ENCODE results near the gene GRHL3. TPM values are rescaled to one million over a fixed set of nuclear protein-coding genes. Genes with fewer than 3 reads are reported as not detected.

The GRHL3 gene
- total and polyA plus RNA-seq, 2 donors (not counting 3 experiments of a cell fraction or from before 2014, with no cell fraction given): not detected

DNA sequence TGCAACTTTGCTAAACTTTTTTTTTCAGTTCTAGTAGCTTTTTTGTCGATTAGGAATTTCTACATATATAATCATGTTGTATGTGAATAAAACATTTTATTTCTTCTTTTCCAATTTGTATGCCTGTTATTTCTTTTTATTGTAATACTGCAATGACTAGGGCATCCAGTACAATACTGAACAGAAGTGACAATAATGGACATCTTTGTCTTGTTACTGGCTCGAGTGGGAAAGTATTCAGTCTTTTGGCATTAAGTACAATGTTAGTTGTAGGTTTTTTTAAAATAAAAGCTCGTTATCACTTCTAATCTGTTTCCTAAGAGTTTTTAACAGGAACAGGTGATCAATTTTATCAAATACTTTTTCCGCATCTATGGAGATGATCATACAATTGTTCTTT, 84.6 kb downstream of the GRHL3 start:
- CTCF ChIA-PET: interaction anchor here (1.0 to 2.0 kb wide), 4 partner anchors 10 to 202 kb away, joined by 3 to 10 read pairs (median 6); partner anchors contain the start of gene NIPAL3

More for the DNA sequence above, 84.6 kb downstream of the GRHL3 start:
- Histone ChIP-seq H3K36me3 (ENCODE audit: control insufficient read depth in 2 of 2, extremely low read depth in 1 of 2, insufficient read depth in 2 of 2, low read length in 2 of 2) (no peaks in the 10 kb centered on the region), H4K20me1 (replicated peaks; ENCODE audit: control insufficient read depth, extremely low read depth, insufficient read depth, low read length) (no peaks in the 10 kb centered on the region), H3K4me2 (ENCODE audit: insufficient read depth, low read length) (no peak overlapping the region), H2AFZ (ENCODE audit: low read depth, low read length) (no peak overlapping the region), H3K9me1 (replicated peaks; ENCODE audit: control insufficient read depth, extremely low read depth, insufficient read depth, low read length) (no peaks in the 10 kb centered on the region), H3K9ac (replicated peaks; ENCODE audit: extremely low read depth, insufficient read depth, low read length) (no peak overlapping the region), H3K4me1 (ENCODE audit: control insufficient read depth, extremely low read depth, insufficient read depth, low read length) (no peaks in the 10 kb centered on the region), H3K27ac (ENCODE audit: insufficient read depth, low read depth, low read length) (no peak overlapping the region), H3K9me3 (replicated peaks; ENCODE audit: control insufficient read depth, insufficient read depth, low read length) (no peaks in the 10 kb centered on the region), H3K4me3 (replicated peaks in 1 of 3; ENCODE audit: insufficient read depth in 1 of 3, low read depth in 1 of 3, low read length in 3 of 3) (no peak overlapping the region), H3K79me2 (ENCODE audit: control insufficient read depth, insufficient read depth, low read length) (no peaks in the 10 kb centered on the region), H3K27me3 (ENCODE audit: control insufficient read depth in 2 of 2, insufficient read depth in 2 of 2, low read length in 2 of 2) (no peaks in the 10 kb centered on the region)
- FAIRE-seq (no peak), DNase-seq (ENCODE audit: low read depth, low spot score) (no peak)
- POLR2A ChIA-PET: no interaction called here
- no TSS peak for BruUV-seq (replicated peaks)
- intact Hi-C loops (cut with micrococcal nuclease) (no loop called here), dilution Hi-C loops (cut with MboI; ENCODE audit: extremely low pct_ligation_motif_present, low sequenced_read_pairs) (no loop called here)
- TF ChIP-seq, protein P1, sequence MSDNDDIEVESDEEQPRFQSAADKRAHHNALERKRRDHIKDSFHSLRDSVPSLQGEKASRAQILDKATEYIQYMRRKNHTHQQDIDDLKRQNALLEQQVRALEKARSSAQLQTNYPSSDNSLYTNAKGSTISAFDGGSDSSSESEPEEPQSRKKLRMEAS (IDR thresholded peaks at IDR 0.05; ENCODE audit: insufficient read depth, insufficient read length): no peak
- no peak for TF ChIP-seq EZH2 (IDR thresholded peaks at IDR 0.05; ENCODE audit: borderline replicate concordance, low read depth, low read length, severe bottlenecking)
- TF ChIP-seq MYC (IDR thresholded peaks at IDR 0.05; ENCODE audit: low read depth, low read length): no peak
- TF ChIP-seq JUN (IDR thresholded peaks at IDR 0.05; ENCODE audit: borderline replicate concordance, insufficient read depth, insufficient read length, low read depth): no peak
- TF ChIP-seq GATA2 (IDR thresholded peaks at IDR 0.05; ENCODE audit: insufficient read depth, insufficient read length, low read depth, low read length): no peak
- no peak for TF ChIP-seq POLR2A (IDR thresholded peaks at IDR 0.05; ENCODE audit: low read depth, low read length)
- TF ChIP-seq POLR2AphosphoS5 (IDR thresholded peaks at IDR 0.05; ENCODE audit: insufficient read depth, low read depth, low read length): no peak
- TF ChIP-seq, protein P2, sequence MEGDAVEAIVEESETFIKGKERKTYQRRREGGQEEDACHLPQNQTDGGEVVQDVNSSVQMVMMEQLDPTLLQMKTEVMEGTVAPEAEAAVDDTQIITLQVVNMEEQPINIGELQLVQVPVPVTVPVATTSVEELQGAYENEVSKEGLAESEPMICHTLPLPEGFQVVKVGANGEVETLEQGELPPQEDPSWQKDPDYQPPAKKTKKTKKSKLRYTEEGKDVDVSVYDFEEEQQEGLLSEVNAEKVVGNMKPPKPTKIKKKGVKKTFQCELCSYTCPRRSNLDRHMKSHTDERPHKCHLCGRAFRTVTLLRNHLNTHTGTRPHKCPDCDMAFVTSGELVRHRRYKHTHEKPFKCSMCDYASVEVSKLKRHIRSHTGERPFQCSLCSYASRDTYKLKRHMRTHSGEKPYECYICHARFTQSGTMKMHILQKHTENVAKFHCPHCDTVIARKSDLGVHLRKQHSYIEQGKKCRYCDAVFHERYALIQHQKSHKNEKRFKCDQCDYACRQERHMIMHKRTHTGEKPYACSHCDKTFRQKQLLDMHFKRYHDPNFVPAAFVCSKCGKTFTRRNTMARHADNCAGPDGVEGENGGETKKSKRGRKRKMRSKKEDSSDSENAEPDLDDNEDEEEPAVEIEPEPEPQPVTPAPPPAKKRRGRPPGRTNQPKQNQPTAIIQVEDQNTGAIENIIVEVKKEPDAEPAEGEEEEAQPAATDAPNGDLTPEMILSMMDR (IDR thresholded peaks at IDR 0.05; ENCODE audit: extremely low read depth in 1 of 2, insufficient read depth in 1 of 2, low read depth in 1 of 2, low read length in 2 of 2): no peak

Other genes with a start within 250 kb of the GRHL3 start
- gene MYOM3, start 207.2 kb upstream of the GRHL3 start, total RNA-seq: 0.18 and 0.40 TPM in 2 replicates
- 0.06 and 0.11 TPM in 2 replicates for gene MYOM3, start 207.2 kb upstream of the GRHL3 start, polyA plus RNA-seq
- gene IL22RA1, start 176.2 kb upstream of the GRHL3 start, total RNA-seq: not detected in 2 replicates
- gene IL22RA1, start 176.2 kb upstream of the GRHL3 start, polyA plus RNA-seq: not detected in 2 replicates
- gene IFNLR1, start 132.1 kb upstream of the GRHL3 start, total RNA-seq: not detected in 2 replicates
- 0.01 TPM in 1 of 2 replicates, not detected in the other for gene IFNLR1, start 132.1 kb upstream of the GRHL3 start, polyA plus RNA-seq
- gene STPG1, start 94.4 kb downstream of the GRHL3 start, total RNA-seq: 5.9 and 10.2 TPM in 2 replicates
- 5.6 and 6.3 TPM in 2 replicates for gene STPG1, start 94.4 kb downstream of the GRHL3 start, polyA plus RNA-seq
- gene NIPAL3, start 96.4 kb downstream of the GRHL3 start, total RNA-seq: 14.8 and 16.0 TPM in 2 replicates
- 15.1 and 15.5 TPM in 2 replicates for gene NIPAL3, start 96.4 kb downstream of the GRHL3 start, polyA plus RNA-seq
- 2.7 and 5.1 TPM in 2 replicates for gene RCAN3, start 183.5 kb downstream of the GRHL3 start, total RNA-seq
- gene RCAN3, start 183.5 kb downstream of the GRHL3 start, polyA plus RNA-seq: 0.76 and 0.99 TPM in 2 replicates
- not detected in 2 replicates for gene NCMAP, start 236.7 kb downstream of the GRHL3 start, total RNA-seq
- gene NCMAP, start 236.7 kb downstream of the GRHL3 start, polyA plus RNA-seq: not detected in 2 replicates